Hematopoietic multipotent progenitor cell treated with erythropoietin and hydrocortisone succinate and interleukin-3 and kit ligand, for 15 days (in vitro differentiated cells): ENCODE measurements around the gene PA2G4.
"Not testable (repeated sequence)": the region's sequence is repeated elsewhere in the genome, so short reads cannot be mapped to it uniquely, and the experiment has no call there.

Source experiments
- DNase-seq: peaks from one replicate; pipeline ENCODE4 v3.0.0-alpha.2; 2015; ENCODE audit warnings: low spot score

PA2G4 gene

GRCh38 chr12:56101045-56101444, 3.3 kb upstream of the PA2G4 start:
- DNase-seq: no peak

DNA sequence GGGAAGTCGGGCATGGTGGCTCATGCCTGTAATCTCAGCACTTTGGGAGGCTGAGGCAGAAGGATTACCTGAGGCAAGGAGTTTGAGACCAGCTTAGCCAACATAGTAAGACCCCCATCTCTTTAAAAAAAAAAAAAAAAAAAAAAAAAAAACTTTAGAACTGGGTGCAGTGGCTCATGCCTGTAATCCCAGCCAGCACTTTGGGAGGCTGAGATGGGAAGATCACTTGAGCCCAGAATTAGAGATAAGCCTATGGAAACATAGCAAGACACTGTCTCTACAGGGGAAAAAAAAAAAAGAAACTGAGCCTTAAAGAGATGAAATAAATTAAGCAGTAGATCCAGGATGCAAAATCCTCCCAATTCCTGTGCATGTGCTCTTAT, 1.7 kb upstream of the PA2G4 start:
- DNase-seq: no peak

DNA sequence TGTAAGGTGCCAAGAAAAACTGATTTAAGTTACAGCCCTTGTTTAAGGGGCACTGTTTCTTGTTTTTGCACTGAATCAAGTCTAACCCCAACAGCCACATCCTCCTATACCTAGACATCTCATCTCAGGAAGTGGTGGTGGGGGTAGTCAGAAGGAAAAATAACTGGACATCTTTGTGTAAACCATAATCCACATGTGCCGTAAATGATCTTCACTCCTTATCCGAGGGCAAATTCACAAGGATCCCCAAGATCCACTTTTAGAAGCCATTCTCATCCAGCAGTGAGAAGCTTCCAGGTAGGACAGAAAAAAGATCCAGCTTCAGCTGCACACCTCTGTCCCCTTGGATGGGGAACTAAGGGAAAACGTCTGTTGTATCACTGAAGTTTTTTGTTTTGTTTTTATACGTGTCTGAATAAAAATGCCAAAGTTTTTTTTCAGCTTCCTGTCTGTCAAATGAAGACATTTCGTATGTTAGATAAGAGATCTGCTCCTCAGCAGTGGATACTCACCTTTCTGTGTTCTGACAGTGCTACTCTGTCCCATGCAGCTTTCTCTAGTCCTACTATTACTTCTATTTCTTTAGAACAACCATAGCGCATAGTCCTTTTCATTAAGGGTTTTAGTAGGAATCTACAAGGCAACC, 1.2 kb upstream of the PA2G4 start:
- DNase-seq: no peak

DNA sequence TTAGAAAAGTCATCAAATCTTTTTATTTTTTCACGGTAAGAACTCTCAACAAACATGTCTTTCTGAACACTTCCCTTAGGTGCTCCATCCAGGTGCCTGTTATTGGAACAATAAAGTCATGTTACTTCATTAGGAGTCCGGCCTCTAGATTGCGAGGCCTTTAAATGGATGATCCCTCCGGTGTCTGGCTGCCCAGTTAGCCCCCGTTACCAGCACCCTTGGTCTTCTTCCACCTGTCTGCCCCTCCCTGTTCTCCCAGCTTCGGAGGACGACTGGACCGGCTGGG, 593 bp upstream of the PA2G4 start:
- DNase-seq: no peak

DNA sequence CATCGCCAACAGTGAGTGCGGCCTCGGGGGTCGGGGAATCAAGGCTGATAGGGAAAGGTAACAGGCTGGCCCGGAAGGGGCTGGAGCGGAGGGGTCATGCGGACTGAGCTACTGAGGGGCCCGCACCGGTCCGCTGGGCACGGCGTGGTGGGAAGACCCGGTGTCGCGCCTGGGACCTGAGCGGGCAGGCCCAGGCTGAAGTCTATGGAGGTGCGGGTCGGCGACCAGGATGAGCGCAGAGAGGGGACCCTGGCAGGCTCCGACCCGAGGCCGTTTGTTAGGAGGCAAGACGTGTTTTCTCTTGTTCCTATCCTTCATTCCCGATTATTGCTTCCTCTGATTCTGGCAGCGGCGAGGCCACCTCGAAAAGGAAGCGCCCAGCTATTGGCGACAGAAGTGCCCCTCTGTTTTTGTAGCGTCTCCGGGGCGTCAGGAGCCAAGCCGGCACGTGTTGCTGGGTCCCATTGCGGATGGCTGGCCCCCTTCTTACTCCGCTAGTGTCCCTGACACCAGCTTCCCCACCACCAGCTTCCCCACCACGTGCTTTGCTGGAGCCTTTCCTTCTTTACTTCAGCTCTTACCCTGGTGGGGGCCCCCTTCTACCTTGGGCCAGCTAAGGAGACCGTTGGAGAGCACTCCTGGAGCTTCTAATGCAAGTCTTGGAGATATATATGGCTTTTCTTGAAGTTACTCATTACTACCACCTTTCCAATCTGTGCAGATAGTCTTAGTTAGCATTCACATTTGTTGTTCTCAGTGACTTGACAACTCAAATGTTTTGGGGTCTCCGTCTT, 653 bp downstream of the PA2G4 start:
- no peak for DNase-seq

DNA sequence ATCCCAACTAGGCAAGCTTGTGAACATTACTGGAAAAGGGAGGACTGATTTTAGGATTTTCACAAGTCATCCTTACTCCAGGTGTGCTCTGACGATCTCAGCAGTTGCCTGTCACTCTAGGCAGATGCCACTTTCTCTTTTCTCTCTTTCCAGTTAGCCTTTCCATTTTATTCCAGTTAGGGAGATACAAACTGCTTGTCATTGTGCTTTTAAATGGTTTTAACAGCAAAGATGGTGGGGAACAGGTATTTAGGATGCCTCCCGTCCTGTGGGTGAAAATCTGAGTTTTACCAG, 1.2 kb downstream of the PA2G4 start:
- no peak for DNase-seq

DNA sequence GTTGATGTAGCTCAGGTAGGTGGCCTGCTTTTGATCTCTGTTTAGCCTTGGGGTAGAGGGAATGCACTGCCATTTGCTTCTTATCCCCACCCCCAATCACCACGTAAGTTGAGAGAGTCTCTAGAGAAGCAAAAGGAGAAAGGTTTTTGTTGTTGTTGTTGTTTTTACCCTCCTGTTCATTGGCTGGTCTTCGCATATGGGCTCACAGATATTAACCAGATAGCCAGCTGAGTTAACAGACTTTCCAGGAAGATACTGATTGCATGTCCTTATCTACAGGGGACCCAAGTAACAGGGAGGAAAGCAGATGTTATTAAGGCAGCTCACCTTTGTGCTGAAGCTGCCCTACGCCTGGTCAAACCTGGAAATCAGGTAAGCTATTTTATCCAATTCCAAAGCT, 2.9 kb downstream of the PA2G4 start:
- DNase-seq: peak; percentile 53

- DNase-seq: no peak
Measured at GRCh38 chr12:56110571-56110970, 6.2 kb downstream of the PA2G4 start.

DNA sequence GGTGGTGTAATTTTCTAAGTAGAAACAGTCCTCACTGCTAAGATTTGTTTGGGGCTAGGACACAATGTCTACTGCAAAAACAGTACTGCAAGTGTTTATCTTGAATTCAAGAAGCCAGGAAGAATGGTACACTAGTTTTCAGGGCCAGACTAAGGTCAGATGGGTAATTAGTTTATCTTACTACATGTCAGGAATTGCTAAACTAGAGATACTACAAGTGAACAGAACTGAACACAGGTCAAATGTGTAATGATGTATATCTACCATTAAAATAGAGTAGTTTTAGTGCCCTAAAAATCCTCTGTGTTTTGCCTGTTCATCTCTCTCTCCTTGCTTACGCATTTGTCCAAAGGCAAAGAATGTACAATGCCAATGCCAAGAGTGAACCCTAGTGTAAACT, 9.7 kb downstream of the PA2G4 start:
- DNase-seq: no peak

- no peak for DNase-seq
Measured at GRCh38 chr12:56115329-56115728, 11.0 kb downstream of the PA2G4 start.

GRCh38 chr12:56116267-56117081, 12.1 kb downstream of the PA2G4 start, which contains the start of gene RPL41:
Gene RPL41 (plus strand): TSS chr12:56116633.
- peak; percentile 97 for DNase-seq

- not testable (repeated sequence) for DNase-seq
Measured at GRCh38 chr12:56117082-56117706, 12.8 kb downstream of the PA2G4 start.

GRCh38 chr12:56117778-56118687, 13.7 kb downstream of the PA2G4 start, which contains the start of gene ZC3H10:
Gene ZC3H10 (plus strand): TSS chr12:56118266. CDS start chr12:56120563, 2,297 bp downstream.
- peak; percentile 99 for DNase-seq

GRCh38 chr12:56118688-56119357, 14.5 kb downstream of the PA2G4 start:
- no peak for DNase-seq

DNA sequence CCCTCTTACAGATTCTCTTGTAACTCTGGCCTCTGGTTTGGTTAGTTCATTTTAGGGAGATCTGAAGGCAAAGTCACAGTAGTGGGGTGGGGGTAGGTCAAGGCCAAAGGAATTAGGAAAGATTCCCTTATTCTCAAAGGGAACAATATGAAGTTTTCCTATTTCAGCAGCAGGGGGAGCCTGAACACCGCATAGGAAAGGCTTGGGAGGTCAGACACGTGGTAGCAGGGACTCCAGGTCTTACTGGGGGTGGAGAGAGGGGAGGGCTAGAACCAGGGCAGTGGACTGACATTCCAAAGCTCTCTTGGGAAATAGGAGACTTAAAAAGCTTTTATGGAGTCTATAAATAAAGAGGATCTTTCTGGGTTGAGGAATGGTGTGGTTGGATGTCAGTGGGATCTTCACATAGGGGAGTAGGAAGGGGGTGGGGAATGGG, 15.0 kb downstream of the PA2G4 start:
- DNase-seq: peak; percentile 85

GRCh38 chr12:56120158-56120846, 15.9 kb downstream of the PA2G4 start:
- DNase-seq: no peak

DNA sequence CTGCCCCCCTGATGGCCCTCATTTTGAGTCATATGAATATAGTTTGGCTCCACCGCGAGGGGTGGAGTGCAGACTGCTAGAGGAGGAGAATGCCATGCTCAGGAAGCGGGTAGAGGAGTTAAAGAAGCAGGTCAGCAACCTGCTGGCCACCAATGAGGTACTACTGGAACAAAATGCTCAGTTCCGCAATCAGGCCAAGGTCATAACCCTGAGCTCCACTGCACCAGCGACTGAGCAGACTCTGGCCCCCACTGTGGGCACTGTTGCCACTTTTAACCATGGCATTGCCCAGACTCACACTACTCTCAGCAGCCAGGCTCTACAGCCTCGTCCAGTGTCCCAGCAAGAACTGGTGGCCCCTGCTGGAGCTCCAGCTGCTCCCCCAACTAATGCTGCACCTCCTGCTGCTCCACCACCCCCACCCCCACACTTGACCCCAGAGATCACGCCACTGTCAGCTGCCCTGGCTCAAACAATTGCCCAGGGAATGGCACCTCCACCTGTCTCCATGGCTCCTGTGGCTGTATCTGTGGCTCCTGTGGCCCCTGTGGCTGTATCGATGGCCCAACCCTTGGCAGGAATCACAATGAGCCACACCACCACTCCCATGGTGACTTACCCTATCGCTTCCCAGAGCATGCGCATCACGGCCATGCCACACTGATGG, 17.0 kb downstream of the PA2G4 start:
- no peak for DNase-seq

DNA sequence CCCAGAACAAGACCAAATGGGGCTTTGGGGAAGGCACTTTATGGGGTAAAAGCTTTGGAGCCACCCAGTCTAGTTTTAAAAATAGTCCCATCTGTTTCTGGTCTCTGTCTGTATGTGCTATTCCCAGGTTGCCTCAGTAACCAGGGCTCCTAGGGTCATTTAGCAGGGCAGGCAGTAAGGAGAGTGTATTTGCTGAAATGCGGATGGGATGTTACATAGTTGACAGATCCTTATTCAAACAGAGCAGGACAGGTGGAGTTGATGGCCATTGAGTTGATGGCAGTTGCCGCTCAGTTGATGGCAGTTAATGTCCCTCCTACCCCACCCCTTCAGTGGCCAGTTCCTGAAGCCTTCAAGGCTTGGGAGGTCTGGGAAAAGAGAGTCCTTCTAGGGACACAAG, 18.3 kb downstream of the PA2G4 start:
- DNase-seq: no peak

DNA sequence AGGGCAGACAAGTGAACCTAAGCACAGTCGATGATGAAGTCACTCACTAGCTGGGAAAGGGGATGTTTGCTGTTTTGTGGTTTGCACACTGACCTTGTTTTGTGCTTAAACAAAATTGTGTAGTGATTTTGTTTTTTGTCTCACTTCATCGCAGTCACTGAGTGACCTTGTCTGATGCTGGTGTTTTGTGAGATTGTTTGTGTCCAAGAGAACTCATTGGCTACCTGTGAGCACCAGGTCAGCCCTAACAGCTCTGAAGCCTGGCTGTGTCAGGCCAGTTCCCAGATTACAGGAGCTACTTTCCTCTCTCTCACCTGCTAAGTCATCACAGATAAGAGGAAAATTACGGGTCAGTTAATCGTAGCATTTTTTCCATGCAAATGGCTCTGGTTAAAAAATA, 19.8 kb downstream of the PA2G4 start:
- no peak for DNase-seq

DNA sequence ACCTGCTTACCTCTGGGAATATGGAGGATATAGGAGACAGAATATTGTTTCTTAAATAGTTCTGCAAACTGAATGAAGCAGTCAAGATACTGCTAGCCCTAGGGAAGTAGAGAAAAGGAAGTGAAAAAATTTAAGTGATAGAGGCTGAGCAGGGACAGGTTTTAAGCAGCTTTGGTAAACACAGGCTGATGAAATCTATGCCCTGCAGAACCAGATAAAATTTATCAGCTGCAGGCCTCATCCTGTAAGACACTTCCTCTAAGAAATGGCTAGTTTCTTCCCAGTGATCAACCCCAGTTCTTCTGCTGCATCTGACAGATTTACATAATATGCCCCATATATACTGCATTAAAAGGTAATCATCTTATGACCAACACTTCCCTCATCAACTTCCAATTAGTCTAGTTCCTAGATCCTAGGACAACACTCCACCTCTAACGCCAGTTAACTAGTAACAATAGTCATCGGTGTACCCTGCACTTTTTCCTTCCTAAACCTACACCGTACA, 22.4 kb downstream of the PA2G4 start:
- peak; percentile 58 for DNase-seq
